ENCODE measurements around the gene DHRSX.
A peak's percentile ranks its signal among the peaks of the same experiment; 100 is the strongest.
"Not testable (repeated sequence)": the region's sequence is repeated elsewhere in the genome, so short reads cannot be mapped to it uniquely, and the experiment has no call there.

Gene DHRSX

DNA sequence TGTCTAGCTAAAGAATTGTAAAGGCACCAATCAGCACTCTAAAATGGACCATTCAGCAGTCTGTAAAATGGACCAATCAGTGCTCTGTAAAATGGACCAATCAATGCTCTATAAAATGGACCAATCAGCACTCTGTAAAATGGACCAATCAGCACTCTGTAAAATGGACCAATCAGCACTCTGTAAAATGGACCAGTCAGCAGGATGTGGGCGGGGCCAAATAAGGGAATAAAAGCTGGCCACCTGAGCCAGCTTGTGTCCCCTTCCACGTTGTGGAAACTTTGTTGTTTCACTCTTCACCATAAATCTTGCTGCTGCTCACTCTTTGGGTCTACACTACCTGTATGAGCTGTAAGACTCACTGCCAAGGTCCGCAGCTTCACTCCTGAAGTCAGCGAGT is 230.0 kb downstream of the DHRSX start:
- H3K27ac Mint-ChIP-seq, result peak overlapping the region in 1 of 2 donors; percentile 17
- not testable (repeated sequence) for H3K4me1 Mint-ChIP-seq (ENCODE audit: low read depth in 2 of 2); ATAC-seq (replicated peaks); H3K36me3 Mint-ChIP-seq (ENCODE audit: insufficient read depth); H3K27me3 Mint-ChIP-seq; H3K9me3 Mint-ChIP-seq; DNase-seq; H3K4me3 Mint-ChIP-seq

DNA sequence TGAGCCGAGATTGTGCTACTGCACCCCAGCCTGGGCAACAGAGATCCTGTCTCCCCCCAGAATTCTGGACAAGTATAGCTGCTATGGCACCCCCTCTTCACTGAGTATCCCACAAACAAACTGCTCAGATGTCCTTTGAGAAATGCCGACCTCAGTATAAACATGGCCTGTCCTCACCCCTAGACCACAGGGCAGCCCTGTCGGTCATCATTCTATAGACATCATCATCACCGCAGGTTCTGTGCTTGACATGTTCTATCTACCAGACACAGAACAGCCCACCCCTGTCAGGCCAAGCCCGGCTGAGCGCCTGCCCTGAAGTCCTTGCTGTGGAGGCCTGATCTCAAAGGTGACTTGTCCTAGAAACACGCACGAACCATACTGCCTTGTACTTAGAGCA is 232.9 kb downstream of the DHRSX start:
- DNase-seq, result no peak
- Mint-ChIP-seq H3K27me3 (no peaks in the 10 kb centered on the region), H3K9me3 (peaks cover 0 to 1% of the 10 kb centered on the region in 2 donors), H3K27ac (no peak overlapping the region), H3K4me1 (ENCODE audit: low read depth in 2 of 2) (peaks cover 4% of the 10 kb centered on the region in 2 donors), H3K36me3 (ENCODE audit: insufficient read depth) (peaks cover 16% of the 10 kb centered on the region), H3K4me3 (no peak overlapping the region)
- ATAC-seq (replicated peaks), result no peak

DNA sequence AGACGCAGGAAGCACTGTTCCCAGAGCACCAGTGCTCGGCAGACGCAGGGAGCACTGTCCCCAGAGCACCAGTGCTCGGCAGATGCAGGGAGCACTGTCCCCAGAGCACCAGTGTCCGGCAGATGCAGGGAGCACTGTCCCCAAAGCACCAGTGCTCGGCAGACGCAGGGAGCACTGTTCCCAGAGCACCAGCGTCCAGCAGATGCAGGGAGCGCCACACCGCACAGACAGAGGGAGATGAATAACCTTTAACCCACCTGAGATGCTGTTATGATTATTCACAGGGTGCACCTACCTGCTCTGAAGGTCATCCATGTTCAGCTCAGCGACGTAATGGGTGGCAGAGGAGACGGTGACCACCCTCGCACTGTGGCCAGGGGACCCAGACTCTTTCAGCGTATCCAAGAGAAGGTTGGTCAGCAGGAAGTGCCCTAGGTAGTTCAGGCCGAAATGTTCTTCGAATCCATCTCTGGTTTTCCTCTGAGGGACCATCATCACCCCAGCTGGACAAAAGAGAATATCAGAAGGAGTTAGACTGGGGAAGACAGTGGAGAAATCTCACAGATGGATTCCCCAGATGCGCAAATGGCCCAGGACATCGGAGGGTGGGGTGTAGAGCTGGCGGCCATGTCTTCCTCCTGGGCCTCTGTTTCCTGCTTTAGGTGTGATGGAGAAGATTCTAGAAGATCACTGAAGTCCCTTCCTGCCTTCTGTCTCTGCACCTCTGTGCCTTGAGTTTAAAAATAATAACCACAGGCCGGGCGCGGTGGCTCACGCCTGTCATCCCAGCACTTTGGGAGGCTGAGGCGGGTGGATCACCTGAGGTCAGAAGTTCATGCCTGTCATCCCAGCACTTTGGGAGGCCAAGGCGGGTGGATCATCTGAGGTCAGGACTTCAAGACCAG is 234.1 kb downstream of the DHRSX start:
- DNase-seq, result peak in 1 of 3 experiments; percentile 31
- H3K27ac Mint-ChIP-seq, result peak overlapping the region in 1 of 2 donors; percentile 76
- no peak overlapping the region for H3K4me3 Mint-ChIP-seq
- H3K36me3 Mint-ChIP-seq (ENCODE audit: insufficient read depth), result peaks cover 18% of the 10 kb centered on the region
- no peaks in the 10 kb centered on the region for H3K27me3 Mint-ChIP-seq
- H3K9me3 Mint-ChIP-seq, result peaks cover 0 to 1% of the 10 kb centered on the region in 2 donors
- peaks cover 8 to 9% of the 10 kb centered on the region in 2 donors for H3K4me1 Mint-ChIP-seq (ENCODE audit: low read depth in 2 of 2)
- ATAC-seq (replicated peaks), result peak; percentile 45

DNA sequence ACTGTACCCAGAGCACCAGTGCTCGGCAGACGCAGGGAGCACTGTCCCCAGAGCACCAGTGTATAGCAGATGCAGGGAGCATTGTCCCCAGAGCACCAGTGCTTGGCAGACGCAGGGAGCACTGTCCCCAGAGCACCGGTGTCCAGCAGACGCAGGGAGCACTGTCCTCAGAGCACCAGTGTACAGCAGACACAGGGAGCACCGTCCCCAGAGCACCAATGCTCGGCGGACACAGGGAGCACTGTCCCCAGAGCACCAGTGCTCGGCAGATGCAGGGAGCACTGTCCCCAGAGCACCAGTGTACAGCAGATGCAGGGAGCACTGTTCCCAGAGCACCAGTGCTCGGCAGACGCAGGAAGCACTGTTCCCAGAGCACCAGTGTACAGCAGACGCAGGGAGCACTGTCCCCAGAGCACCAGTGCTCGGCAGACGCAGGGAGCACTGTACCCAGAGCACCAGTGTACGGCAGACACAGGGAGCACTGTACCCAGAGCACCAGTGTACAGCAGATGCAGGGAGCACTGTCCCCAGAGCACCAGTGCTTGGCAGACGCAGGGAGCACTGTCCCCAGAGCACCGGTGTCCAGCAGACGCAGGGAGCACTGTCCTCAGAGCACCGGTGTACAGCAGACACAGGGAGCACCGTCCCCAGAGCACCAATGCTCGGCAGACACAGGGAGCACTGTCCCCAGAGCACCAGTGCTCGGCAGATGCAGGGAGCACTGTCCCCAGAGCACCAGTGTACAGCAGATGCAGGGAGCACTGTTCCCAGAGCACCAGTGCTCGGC is 234.9 kb downstream of the DHRSX start:
- H3K4me1 Mint-ChIP-seq (ENCODE audit: low read depth in 2 of 2); DNase-seq: not testable (repeated sequence)
- peaks cover 22% of the 10 kb centered on the region for H3K36me3 Mint-ChIP-seq (ENCODE audit: insufficient read depth)

DNA sequence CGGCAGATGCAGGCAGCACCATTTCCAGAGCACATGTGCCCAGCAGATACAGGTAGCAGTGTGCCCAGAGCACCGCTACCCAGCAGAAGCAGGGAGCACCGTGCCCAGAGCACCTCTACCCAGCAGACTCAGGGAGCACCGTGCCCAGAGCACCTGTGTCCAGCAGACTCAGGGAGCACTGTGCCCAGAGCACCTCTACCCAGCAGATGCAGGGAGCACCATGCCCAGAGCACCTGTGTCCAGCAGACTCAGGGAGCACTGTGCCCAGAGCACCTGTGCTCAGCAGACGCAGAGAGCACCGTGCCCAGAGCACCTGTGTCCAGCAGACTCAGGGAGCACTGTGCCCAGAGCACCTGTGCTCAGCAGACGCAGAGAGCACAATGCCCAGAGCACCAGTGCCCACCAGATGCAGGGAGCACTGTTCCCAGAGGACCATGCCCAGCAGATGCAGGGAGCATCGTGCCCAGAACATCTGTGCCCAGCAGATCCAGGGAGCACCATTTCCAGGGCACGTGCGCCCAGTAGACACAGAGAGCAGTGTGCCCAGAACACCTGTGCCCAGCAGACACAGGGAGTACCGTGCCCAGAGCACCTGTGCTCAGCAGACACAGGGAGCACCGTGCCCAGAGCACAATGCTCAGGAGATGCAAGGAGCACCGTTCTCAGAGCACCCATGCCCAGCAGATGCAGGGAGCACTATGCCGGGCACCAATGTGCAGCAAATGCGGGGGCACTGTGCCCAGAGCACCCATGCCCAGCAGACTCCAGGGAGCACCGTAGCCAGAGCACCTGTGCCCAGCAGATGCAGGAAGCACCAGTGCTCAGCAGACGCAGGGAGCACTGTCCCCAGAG is 236.4 kb downstream of the DHRSX start:
- Mint-ChIP-seq H3K4me1 (ENCODE audit: low read depth in 2 of 2) (peaks cover 8 to 9% of the 10 kb centered on the region in 2 donors), H3K27ac (peak overlapping the region in 1 of 2 donors; percentile 60), H3K9me3 (no peaks in the 10 kb centered on the region), H3K36me3 (ENCODE audit: insufficient read depth) (peaks cover 22% of the 10 kb centered on the region), H3K4me3 (no peak overlapping the region), H3K27me3 (no peaks in the 10 kb centered on the region)
- no peak for DNase-seq
- ATAC-seq (replicated peaks), result no peak

More for the DNA sequence above, 234.9 kb downstream of the DHRSX start:
- H3K4me3 Mint-ChIP-seq; H3K27me3 Mint-ChIP-seq; ATAC-seq (replicated peaks); H3K9me3 Mint-ChIP-seq; H3K27ac Mint-ChIP-seq: not testable (repeated sequence)

DNA sequence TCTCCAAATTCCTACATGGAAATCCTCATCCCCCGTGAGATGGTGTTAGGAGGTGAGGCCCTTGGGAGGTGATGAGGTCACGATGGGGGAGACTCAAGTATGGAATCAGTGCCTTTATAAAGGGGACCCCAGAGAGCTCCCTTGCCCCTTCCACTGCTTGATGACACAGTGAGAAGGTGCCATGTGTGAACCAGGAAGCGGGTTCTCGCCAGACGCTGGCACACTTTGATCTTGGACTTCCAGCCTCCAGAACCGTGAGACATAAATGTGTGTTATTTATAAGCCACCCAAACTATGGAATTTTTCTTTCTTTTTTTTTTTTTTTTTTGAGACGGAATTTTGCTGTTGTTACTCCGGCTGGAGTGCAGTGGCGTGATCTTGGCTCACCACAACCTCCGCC is 237.6 kb downstream of the DHRSX start:
- Mint-ChIP-seq H3K4me3 (no peak overlapping the region), H3K27ac (no peak overlapping the region), H3K27me3 (no peaks in the 10 kb centered on the region), H3K4me1 (ENCODE audit: low read depth in 2 of 2) (peaks cover 8 to 9% of the 10 kb centered on the region in 2 donors), H3K9me3 (no peaks in the 10 kb centered on the region), H3K36me3 (ENCODE audit: insufficient read depth) (peaks cover 29% of the 10 kb centered on the region)
- DNase-seq (no peak), ATAC-seq (replicated peaks) (peak; percentile 21)

DNA sequence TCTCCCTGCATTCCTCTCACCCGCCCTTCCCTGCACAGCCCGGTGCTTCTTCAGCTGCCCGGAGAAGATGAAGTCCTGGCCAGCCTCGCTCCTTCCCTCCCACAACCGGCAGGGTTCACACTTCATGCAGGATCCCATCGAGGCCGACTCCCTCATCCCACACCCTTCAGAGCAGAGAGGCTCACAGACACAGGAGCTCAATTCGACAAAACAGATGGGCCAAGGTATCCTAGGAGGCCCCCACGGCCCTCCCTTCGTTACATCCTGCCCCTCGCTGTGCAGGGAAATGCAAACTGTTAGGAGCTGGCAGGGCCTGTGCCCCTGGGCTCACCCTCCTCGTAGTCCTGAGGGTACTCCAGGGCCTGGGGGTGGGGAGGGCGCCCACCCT is 238.1 kb downstream of the DHRSX start:
- H3K27me3 Mint-ChIP-seq, result no peaks in the 10 kb centered on the region
- no peaks in the 10 kb centered on the region for H3K9me3 Mint-ChIP-seq
- peaks cover 29% of the 10 kb centered on the region for H3K36me3 Mint-ChIP-seq (ENCODE audit: insufficient read depth)
- ATAC-seq (replicated peaks) (no peak), DNase-seq (no peak)
- H3K4me3 Mint-ChIP-seq, result no peak overlapping the region
- H3K4me1 Mint-ChIP-seq (ENCODE audit: low read depth in 2 of 2), result peaks cover 8 to 9% of the 10 kb centered on the region in 2 donors
- H3K27ac Mint-ChIP-seq, result peak overlapping the region in 1 of 2 donors; percentile 90

DNA sequence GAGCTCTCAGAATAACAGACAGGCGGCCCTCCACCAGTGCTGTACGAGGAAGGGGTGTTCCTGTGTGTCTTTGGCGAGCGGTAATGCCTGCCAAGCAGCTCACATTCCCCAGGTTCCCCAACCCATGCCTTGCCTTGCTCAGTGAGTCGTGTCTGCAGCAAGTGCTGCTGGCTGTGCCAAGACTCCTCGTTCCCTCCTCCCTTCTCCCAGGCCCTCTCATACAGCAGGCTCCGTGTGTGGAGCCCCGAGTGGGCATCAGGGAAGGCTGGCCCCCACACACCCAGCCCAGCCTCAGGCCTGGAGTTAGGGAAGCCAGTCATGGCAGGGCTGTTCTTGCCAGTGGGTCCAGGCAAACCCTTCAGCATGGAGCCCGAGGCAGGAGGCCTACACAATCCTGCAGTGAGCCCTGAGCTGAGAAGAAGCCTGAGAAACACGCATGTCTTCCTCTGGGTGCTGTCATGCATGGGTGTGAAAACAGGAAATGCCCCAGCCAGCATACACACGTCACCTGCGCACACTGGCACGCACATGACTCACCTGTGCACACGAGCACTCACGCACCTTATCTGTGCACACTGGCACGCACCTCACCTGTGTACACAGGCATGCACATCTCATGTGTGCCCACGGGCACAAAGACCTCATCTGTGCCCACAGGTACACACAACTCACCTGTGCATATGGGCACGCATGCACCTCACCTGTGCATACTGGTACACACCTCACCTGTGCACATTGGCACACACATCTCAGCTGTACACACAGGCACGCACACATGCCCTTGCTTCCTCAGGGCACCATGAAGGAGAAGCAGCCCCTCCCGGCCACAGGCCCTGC is 238.7 kb downstream of the DHRSX start:
- no peak for ATAC-seq (replicated peaks)

DNA sequence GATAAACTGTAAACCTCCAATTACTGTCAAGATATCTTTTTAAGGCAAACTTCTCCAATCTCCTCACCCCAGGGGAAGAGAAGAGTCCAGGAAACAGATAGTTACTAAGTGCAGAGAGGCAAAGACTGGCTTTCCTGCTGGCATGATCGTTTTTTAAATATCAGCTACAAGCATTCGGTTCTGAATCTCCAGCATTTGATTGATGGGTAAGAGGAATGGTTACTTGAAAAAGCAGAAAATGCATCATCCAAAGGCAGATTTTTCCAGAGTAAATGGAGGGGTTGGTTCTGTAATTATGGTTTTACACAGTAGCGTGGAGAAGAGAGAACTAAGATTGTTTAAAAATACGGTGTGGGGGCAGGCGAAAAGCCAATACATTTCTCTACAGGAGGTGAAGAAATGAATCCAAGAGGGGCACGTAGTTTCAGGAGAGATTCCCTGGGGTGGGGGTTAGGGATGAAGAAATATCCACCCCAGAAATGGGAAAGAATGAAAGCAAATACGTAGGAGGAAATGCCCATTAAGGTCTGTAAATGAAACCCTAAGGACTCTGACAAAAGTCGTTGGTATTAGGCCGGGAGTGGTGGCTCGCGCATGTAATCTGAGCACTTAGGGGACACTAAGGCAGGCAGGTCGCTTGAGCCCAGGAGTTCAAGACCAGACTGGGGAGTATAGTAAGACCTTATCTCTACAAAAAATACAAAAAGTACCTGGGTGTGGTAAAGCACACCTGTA is 248.3 kb downstream of the DHRSX start:
- Mint-ChIP-seq H3K36me3 (ENCODE audit: insufficient read depth) (peaks cover under 1% of the 10 kb centered on the region), H3K27ac (no peak overlapping the region), H3K9me3 (peaks cover 4 to 14% of the 10 kb centered on the region in 2 donors), H3K27me3 (no peaks in the 10 kb centered on the region), H3K4me1 (ENCODE audit: low read depth in 2 of 2) (no peaks in the 10 kb centered on the region), H3K4me3 (no peak overlapping the region)
- DNase-seq (no peak), ATAC-seq (replicated peaks) (no peak)

More for the DNA sequence above, 238.7 kb downstream of the DHRSX start:
- Mint-ChIP-seq H3K27ac (peak overlapping the region in 1 of 2 donors; percentile 90), H3K36me3 (ENCODE audit: insufficient read depth) (peaks cover 29% of the 10 kb centered on the region), H3K4me1 (ENCODE audit: low read depth in 2 of 2) (peaks cover 8 to 9% of the 10 kb centered on the region in 2 donors), H3K9me3 (no peaks in the 10 kb centered on the region), H3K27me3 (no peaks in the 10 kb centered on the region), H3K4me3 (no peak overlapping the region)
- no peak for DNase-seq

DNA sequence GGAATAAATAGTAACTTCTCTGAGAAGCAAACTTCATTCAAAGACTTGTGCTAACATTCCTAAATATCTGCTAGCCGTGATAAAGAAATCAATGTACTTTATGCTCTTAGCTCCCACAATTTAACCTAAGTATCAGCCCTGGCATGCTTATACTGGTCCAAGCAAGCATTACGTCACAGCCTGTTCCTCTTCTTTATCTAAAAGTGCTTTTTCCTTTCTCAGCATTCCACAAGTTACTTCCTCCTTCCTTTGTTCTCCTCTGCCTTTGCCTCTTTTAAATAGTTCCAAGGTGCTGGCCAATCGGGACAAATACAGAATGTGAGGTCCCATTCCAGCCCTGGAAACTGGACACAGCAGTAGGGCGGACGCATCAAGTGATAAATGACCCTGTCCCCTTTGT is 249.6 kb downstream of the DHRSX start:
- Mint-ChIP-seq H3K4me3 (no peak overlapping the region), H3K27me3 (no peaks in the 10 kb centered on the region), H3K36me3 (ENCODE audit: insufficient read depth) (peaks cover 2% of the 10 kb centered on the region), H3K9me3 (peaks cover 4 to 14% of the 10 kb centered on the region in 2 donors), H3K4me1 (ENCODE audit: low read depth in 2 of 2) (no peaks in the 10 kb centered on the region), H3K27ac (no peak overlapping the region)
- DNase-seq (no peak), ATAC-seq (replicated peaks) (no peak)

DNA sequence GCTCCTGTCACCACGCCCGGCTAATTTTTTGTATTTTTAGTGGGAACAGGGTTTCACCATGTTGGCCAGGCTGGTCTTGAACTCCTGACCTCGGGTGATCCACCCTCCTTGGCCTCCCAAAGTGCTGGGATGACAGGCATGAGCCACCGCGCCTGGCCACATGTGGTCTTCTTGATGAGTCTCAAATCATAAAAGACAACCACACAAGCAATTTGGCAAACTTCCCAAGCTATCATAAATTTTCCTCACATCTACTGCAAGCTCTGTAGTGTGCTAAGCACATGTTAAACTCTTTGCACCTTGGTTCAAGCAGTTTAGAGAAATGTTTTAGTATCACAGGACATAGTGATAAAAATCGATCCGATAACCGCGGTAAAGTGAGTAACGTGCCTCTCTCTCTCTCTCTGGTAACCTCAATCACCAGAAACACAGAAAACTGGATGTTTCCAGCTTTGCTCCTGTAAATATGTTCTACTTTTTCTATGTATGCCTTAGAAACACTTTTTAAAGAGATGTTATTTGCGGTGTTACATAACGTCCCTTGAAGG is 256.8 kb downstream of the DHRSX start:
- Mint-ChIP-seq H3K27ac (no peak overlapping the region), H3K4me3 (no peak overlapping the region), H3K9me3 (peaks cover 0 to 6% of the 10 kb centered on the region in 2 donors), H3K4me1 (ENCODE audit: low read depth in 2 of 2) (peaks cover 0 to 3% of the 10 kb centered on the region in 2 donors), H3K27me3 (no peaks in the 10 kb centered on the region), H3K36me3 (ENCODE audit: insufficient read depth) (peaks cover 11% of the 10 kb centered on the region)
- ATAC-seq (replicated peaks) (no peak), DNase-seq (no peak)

DNA sequence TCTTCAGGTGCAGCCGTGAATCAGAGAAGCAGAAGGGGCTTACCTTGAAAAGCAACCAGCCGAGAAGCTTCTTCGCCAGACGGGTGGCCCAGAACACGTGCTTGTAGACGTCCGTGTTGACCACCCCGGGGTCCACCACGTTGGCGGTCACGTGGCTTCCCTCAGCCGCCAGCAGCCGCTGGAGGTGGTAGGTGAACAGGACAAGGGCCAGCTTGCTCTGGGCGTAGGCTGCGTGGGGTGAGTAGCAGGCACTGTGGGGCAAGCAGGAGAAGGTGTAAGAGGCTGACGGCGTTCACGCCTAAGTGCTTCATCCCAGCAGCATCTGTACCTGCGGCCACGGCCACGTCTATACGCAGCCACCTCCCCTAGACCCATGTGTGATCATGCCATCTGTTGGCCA is 257.8 kb downstream of the DHRSX start:
- no peaks in the 10 kb centered on the region for H3K27me3 Mint-ChIP-seq
- peaks cover 11% of the 10 kb centered on the region for H3K36me3 Mint-ChIP-seq (ENCODE audit: insufficient read depth)
- no peak overlapping the region for H3K4me3 Mint-ChIP-seq
- H3K4me1 Mint-ChIP-seq (ENCODE audit: low read depth in 2 of 2), result peaks cover 0 to 3% of the 10 kb centered on the region in 2 donors
- peaks cover 0 to 2% of the 10 kb centered on the region in 2 donors for H3K9me3 Mint-ChIP-seq
- ATAC-seq (replicated peaks) (no peak), DNase-seq (no peak)
- H3K27ac Mint-ChIP-seq, result no peak overlapping the region

All from effector memory CD8-positive, alpha-beta T cell (primary cell).